MG63 (cell line): ENCODE results near the gene CA6. TPM values are rescaled to one million over a fixed set of nuclear protein-coding genes. Genes with fewer than 3 reads are reported as not detected.
"Not testable (repeated sequence)": the region's sequence is repeated elsewhere in the genome, so short reads cannot be mapped to it uniquely, and the experiment has no call there.

Experiments
- DNase-seq: peaks from one replicate; pipeline ENCODE4 v3.0.0-alpha.2; 2020
- H3K27me3 ChIP-seq: fragments of 250-450 bp; sonication (Bioruptor Pico); 2 replicates; pipeline ENCODE4 v1.5.1; 2020; ENCODE audit warnings: mild to moderate bottlenecking, moderate library complexity
- H3K36me3 ChIP-seq: fragments of 250-450 bp; sonication (Bioruptor Pico); 2 replicates; pipeline ENCODE4 v1.5.1; 2020; ENCODE audit warnings: mild to moderate bottlenecking, moderate library complexity
- H3K4me3 ChIP-seq: fragments of 250-450 bp; sonication (Bioruptor Pico); 2 replicates; pipeline ENCODE4 v1.5.1; 2020; ENCODE audit warnings: mild to moderate bottlenecking, moderate library complexity
- H3K9me3 ChIP-seq: fragments of 250-450 bp; sonication (Bioruptor Pico); 2 replicates; pipeline ENCODE4 v1.5.1; 2020; ENCODE audit warnings: mild to moderate bottlenecking, moderate library complexity
- total RNA-seq: library from RNA; depleted of rRNA; stranded (reverse); fragments of >200 nt; shearing (Covaris generic); gene quantifications from 2 replicates; pipeline ENCODE4 v1.2.3, GENCODE V29; 2014; ENCODE audit warnings: low replicate concordance

Gene CA6
- total RNA-seq, 1 experiment from 2014 or later = not detected

DNA sequence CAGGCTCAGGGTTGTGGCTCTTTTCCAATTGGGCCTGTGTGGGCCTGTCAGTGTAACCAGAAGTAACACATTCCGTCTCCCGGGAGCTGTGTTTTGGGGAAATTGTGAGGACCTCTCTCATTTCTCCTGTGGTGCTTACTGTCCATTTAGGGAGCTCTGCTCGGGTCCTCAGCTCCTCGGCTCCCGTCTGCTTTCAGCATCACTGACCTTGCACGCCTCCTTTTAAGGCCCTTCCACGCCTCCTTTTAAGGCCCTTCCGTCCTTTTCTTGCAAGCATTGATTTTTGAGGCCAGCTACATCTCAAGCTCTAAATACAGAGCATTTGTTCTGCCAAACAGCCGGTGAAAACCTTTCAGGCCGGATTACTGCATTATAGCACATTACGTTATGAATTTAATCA is 9.7 kb downstream of the CA6 start:
- no peaks in the 10 kb centered on the region for H3K9me3 ChIP-seq
- DNase-seq = no peak
- H3K36me3 ChIP-seq = no peaks in the 10 kb centered on the region
- H3K4me3 ChIP-seq = no peak overlapping the region
- no peaks in the 10 kb centered on the region for H3K27me3 ChIP-seq

DNA sequence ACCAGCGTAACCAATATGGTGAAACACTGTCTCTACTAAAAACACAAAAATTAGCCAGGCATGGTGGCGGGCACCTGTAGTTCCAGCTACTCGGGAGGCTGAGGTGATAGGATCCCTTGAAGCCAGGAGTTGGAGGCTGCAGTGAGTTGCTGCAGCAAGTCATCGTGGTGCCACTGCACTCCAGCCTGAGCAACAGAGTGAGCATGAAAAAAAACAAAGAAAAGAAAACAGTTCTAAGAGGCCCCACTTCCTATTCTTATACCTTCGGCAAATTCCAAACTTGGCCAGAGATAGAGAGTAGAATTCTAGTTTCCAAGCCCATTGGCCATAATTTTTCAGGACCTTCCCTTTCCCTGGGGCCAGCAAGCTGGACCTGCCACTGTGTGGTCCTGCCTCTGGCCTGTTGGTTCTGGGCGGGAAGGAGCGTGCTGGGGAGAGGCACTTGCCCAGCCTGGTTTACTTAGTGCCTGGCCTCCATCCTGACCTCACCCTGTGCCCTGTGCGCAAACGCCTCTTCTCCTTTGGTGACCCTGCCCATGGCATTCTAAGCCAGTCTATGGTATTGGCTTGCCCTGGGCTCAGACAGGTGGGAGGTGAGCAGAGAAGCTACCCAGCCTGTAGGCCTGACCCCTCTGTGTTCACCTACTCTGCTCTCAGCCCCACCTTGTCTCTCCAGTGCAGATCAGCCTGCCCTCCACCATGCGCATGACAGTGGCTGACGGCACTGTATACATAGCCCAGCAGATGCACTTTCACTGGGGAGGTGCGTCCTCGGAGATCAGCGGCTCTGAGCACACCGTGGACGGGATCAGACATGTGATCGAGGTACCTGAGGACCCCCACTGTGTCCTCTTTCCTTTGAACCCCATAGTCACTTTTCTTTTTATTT is 11.0 kb downstream of the CA6 start:
- DNase-seq = no peak
- H3K36me3 ChIP-seq = no peaks in the 10 kb centered on the region
- H3K9me3 ChIP-seq = no peaks in the 10 kb centered on the region
- H3K4me3 ChIP-seq = no peak overlapping the region
- H3K27me3 ChIP-seq = no peaks in the 10 kb centered on the region

- no peak overlapping the region for H3K4me3 ChIP-seq
- DNase-seq = peak; percentile 46
- no peaks in the 10 kb centered on the region for H3K27me3 ChIP-seq
- H3K9me3 ChIP-seq = no peaks in the 10 kb centered on the region
- no peaks in the 10 kb centered on the region for H3K36me3 ChIP-seq
These were observed 17.3 kb downstream of the CA6 start for GRCh38 chr1:8962812-8963530.

DNA sequence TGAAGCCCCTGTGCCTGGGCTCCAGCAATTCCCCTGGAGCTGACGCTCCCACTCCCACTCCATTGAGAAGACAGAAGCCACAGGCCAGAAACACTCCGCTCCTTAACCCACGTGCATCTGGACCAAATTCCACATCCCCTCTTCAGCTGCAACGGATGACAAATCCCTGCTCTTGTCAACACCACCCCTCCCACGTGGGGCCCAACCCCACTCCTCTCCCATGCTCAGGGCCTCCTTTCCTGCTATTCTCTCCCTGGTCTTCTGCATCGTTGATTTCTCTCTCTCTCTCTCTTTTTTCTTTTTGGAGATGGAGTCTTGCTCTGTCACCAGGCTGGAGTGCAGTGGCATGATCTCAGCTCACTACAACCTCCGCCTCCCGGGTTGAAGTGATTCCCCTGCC is 18.3 kb downstream of the CA6 start:
- H3K36me3 ChIP-seq = no peaks in the 10 kb centered on the region
- no peak for DNase-seq

DNA sequence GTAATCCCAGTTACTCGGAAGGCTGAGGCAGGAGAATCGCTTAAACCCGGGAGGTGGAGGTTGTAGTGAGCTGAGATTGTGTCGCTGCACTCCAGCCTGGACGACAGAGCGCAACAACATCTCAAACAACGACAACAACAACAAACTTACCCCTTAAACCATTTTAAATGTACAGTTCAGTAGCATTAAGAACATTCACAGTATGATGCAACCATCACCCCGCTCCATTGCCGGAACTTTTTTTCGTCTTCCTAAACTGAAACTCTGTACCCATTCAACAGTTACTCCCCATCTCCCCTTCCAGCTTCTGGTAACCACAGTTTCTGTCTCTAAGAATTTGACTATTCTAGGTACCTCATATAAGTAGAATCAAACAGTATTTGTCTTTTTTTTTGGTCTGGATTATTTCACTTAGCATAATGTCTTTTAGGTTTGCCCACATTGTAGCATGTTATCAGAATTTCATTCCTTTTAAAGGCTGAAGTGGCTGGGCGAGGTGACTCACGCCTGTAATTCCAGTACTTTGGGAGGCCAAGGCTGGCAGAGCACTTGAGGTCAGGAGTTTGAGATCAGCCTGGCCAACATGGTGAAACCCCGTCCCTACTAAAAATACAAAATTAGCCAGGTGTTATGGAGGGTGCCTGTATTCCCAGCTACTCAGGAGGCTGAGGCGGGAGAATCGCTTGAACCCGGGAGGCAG is 19.6 kb downstream of the CA6 start:
- H3K27me3 ChIP-seq = no peaks in the 10 kb centered on the region
- DNase-seq = peak; percentile 47

More for the DNA sequence above, 18.3 kb downstream of the CA6 start:
- no peak overlapping the region for H3K4me3 ChIP-seq
- H3K9me3 ChIP-seq = no peaks in the 10 kb centered on the region
- H3K27me3 ChIP-seq = no peaks in the 10 kb centered on the region

GRCh38 chr1:8966606-8967005 is 20.9 kb downstream of the CA6 start:
- Histone ChIP-seq H3K27me3 (no peaks in the 10 kb centered on the region), H3K36me3 (no peaks in the 10 kb centered on the region), H3K4me3 (no peak overlapping the region), H3K9me3 (0 out of 2 replicates have a peak, but pooled peaks cover 2% of the 10 kb centered on the region)
- DNase-seq = no peak

More for the DNA sequence above, 19.6 kb downstream of the CA6 start:
- H3K9me3 ChIP-seq = 0 out of 2 replicates have a peak, but pooled peaks cover 2% of the 10 kb centered on the region
- no peak overlapping the region for H3K4me3 ChIP-seq
- no peaks in the 10 kb centered on the region for H3K36me3 ChIP-seq

DNA sequence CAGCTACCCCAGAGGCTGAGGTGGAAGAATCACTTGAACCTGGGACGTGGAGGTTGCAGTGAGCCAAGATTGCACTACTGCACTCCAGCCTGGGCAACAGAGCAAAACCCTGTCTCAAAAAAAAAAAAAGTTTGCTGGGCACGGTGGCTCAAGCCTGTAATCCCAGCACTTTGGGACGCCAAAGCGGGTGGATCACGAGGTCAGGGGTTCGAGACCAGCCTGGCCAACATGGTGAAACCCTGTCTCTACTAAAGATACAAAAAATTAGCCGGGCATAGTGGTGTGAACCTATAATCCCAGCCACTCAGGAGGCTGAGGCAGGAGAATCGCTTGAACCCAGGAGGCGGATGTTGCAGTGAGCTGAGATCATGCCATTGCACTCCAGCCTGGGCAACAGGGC is 23.2 kb downstream of the CA6 start:
- H3K9me3 ChIP-seq, H3K36me3 ChIP-seq, DNase-seq, H3K4me3 ChIP-seq, H3K27me3 ChIP-seq: not testable (repeated sequence)

DNA sequence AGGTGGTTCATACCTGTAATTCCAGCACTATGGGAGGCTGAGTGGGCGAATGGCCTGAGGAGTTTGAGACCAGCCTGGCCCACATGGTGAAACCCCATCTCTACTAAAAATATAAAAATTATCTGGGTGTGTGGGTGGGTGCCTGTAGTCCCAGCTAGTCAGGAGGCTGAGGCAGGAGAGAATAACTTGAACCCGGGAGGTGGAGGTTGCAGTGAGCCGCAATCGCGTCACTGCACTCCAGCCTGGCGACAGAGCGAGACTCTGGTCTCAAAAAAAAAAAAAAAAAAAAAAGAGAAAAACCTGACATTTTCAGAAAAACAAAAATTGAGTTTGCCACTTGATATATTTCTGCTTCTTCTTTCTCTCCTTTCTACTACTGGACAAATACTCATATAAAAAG is 24.3 kb downstream of the CA6 start:
- H3K27me3 ChIP-seq = no peaks in the 10 kb centered on the region
- no peak overlapping the region for H3K4me3 ChIP-seq
- no peak for DNase-seq
- H3K9me3 ChIP-seq = 0 out of 2 replicates have a peak, but pooled peaks cover 2% of the 10 kb centered on the region
- no peaks in the 10 kb centered on the region for H3K36me3 ChIP-seq

DNA sequence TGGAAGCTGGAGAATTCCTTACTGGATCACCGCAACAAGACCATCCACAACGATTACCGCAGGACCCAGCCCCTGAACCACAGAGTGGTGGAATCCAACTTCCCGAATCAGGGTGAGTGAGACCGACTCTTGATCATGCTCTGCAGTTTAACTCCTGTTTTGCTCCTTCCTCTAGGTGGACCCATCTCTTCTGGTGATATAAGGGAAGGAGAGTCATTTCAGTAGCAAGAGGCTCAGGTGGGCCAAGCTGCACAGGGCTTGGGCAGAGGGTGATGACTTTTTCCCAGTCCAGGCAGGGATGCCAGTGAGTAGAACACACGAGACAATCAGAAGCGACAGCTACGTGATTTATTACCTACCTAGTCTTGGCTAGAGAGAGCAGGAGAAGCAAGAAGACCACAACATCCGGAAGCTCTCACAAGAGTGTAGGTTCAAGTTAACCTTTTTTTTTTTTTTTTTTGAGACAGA is 25.2 kb downstream of the CA6 start:
- DNase-seq = no peak
- Histone ChIP-seq H3K36me3 (no peaks in the 10 kb centered on the region), H3K4me3 (no peak overlapping the region), H3K9me3 (0 out of 2 replicates have a peak, but pooled peaks cover 2% of the 10 kb centered on the region), H3K27me3 (no peaks in the 10 kb centered on the region)

- Histone ChIP-seq H3K4me3 (no peak overlapping the region), H3K27me3 (no peaks in the 10 kb centered on the region), H3K36me3 (no peaks in the 10 kb centered on the region), H3K9me3 (no peaks in the 10 kb centered on the region)
- DNase-seq = no peak
These were observed 28.9 kb downstream of the CA6 start for GRCh38 chr1:8974551-8974950.

DNA sequence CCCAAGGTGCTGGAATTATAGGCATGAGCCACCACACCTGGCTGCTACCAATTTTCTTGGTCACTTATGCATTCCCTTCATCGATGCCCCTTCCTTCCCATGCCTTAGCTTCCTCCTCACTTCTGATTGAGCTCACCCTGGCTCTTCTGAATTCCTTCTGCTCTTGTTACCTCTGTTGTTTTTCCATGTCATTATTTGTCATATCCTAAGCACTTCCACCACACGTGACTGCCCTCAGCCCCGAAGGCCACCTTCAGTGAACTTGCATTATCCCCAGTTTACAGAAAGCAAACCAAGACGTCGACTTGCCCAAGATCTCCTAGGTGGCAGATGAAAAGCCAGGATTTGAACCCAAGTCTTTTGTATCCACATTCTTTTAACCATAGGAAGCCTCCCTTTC is 30.7 kb downstream of the CA6 start:
- no peaks in the 10 kb centered on the region for H3K27me3 ChIP-seq
- no peaks in the 10 kb centered on the region for H3K36me3 ChIP-seq
- DNase-seq = no peak
- no peaks in the 10 kb centered on the region for H3K9me3 ChIP-seq
- H3K4me3 ChIP-seq = no peak overlapping the region

DNA sequence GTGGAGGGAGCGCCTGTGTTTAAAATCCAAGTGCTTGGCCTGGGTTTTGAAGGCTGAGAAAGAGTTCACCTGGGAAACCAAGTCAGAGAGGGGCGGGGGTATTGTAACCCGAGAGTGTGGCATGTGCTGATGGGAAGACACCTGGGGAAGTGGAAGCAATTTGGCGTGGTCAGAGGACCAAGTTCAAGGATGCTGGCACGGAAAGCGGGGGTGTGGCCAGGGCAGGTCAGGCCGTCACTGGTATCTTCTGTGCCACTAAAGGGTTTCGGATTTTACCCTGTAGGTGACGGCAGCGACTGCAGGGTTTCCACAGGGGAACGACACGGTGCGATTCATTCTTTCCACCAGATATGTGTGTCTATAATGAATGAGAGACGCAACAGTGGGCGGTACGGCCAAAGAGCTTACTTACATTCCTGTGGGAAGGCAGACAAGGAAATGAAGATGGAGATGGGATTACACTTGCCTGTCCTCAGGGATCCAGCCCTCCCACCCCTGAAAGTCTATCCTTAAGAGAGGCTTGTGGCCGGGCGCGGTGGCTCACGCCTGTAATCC is 31.3 kb downstream of the CA6 start:
- H3K9me3 ChIP-seq = no peaks in the 10 kb centered on the region
- no peaks in the 10 kb centered on the region for H3K36me3 ChIP-seq
- H3K27me3 ChIP-seq = no peaks in the 10 kb centered on the region
- DNase-seq = no peak
- no peak overlapping the region for H3K4me3 ChIP-seq

- no peaks in the 10 kb centered on the region for H3K9me3 ChIP-seq
- no peaks in the 10 kb centered on the region for H3K27me3 ChIP-seq
- DNase-seq = no peak
- H3K4me3 ChIP-seq = no peak overlapping the region
- H3K36me3 ChIP-seq = no peaks in the 10 kb centered on the region
These were observed 35.0 kb downstream of the CA6 start for GRCh38 chr1:8980656-8981055.

- DNase-seq = no peak
- H3K36me3 ChIP-seq = no peaks in the 10 kb centered on the region
- H3K27me3 ChIP-seq = no peaks in the 10 kb centered on the region
- H3K4me3 ChIP-seq = no peak overlapping the region
- no peaks in the 10 kb centered on the region for H3K9me3 ChIP-seq
These were observed 35.5 kb downstream of the CA6 start for GRCh38 chr1:8981169-8981568.

GRCh38 chr1:8984203-8984602 is 38.5 kb downstream of the CA6 start:
- Histone ChIP-seq H3K9me3 (no peaks in the 10 kb centered on the region), H3K27me3 (no peaks in the 10 kb centered on the region), H3K4me3 (no peak overlapping the region), H3K36me3 (no peaks in the 10 kb centered on the region)
- no peak for DNase-seq

DNA sequence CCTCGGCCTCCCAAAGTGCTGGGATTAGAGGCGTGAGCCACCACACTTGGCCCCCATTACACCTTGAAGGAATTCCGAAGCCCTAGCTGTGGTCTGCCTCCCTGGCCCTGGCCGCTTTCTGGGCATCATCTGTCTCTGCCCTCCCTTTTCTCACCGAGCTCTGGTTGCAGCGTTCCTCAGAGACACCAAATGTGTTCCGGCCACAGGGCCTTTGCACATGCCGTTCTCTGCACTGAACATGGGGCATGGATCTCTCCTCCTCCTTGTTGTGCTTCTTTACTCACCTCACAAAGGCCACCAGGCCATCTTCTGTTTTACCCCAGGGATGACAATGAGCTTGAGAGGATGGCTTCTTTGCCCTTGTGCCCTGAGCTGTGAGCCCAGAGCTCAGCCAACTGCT is 39.3 kb downstream of the CA6 start:
- Histone ChIP-seq H3K4me3 (no peak overlapping the region), H3K27me3 (no peaks in the 10 kb centered on the region), H3K36me3 (no peaks in the 10 kb centered on the region), H3K9me3 (no peaks in the 10 kb centered on the region)
- no peak for DNase-seq
